HUES48 (cell line): ENCODE data around the gene HIPK2.

Experiments
- H3K27ac ChIP-seq: one replicate; pipeline ENCODE4 v1.7.0; 2013; ENCODE audit warnings: low read depth, low read length, inconsistent platforms
- H3K27me3 ChIP-seq: 2 replicates; pipeline ENCODE4 v1.6.1; 2013; ENCODE audit warnings: mild to moderate bottlenecking, low read length; ENCODE audit not compliant: control insufficient read depth, insufficient read depth
- H3K36me3 ChIP-seq: 2 replicates; pipeline ENCODE4 v1.6.1; 2013; ENCODE audit warnings: low read length; ENCODE audit not compliant: control insufficient read depth, insufficient read depth
- H3K4me1 ChIP-seq: 2 replicates; pipeline ENCODE4 v1.6.1; 2013; ENCODE audit warnings: mild to moderate bottlenecking, low read length; ENCODE audit not compliant: control insufficient read depth, insufficient read depth
- H3K4me3 ChIP-seq: 2 replicates; pipeline ENCODE4 v1.5.1; 2013; ENCODE audit warnings: mild to moderate bottlenecking, low read depth, low read length
- H3K9ac ChIP-seq: 2 replicates; pipeline ENCODE4 v1.6.1; 2013; ENCODE audit warnings: mild to moderate bottlenecking, low read depth, low read length, moderate library complexity
- H3K9me3 ChIP-seq: 2 replicates; pipeline ENCODE4 v1.6.1; 2013; ENCODE audit warnings: low read length; ENCODE audit not compliant: control insufficient read depth, insufficient read depth

HIPK2 gene

DNA sequence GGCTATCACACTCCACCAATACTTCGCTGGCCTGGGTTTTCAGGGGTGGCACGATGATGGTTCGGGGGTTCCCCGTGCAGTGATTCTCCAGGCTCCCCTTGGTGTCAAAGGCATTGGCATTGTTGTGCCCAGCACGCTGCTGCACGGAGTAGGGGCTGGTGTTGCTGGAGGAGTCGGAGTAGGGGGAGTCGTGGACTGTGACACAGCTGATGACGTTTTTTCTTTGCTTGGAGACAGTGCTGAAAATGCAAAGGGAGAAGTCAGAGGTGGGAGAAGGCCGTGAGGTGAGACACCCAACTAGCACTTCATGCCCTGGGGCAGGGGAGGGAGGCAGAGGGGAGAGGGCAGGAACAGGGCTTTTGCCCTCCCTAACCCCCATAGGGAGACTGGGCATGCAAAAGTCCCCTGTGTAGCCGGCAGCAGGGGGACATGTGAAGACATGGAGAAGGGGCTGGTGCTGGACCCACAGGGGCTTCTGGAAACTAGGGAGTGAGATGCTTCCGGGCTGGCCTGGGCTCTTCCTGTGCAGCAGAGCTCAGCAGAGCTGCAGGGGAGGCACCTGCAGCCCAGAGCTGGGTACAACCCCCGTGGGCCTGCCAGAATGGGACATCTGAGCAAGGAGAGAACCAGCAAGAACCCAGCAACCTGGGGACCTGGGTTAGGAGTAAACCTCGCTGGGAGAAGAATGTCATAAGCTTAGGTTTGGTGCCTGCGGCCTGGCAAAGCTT is 193.8 kb downstream of the HIPK2 start:
- Histone ChIP-seq H3K36me3 (peaks cover 8% of the 10 kb centered on the region; the same call in 1 of the 2 replicates), H3K4me3 (no peak overlapping the region), H3K27ac (no peak overlapping the region), H3K27me3 (no peaks in the 10 kb centered on the region), H3K9ac (no peak overlapping the region), H3K4me1 (no peaks in the 10 kb centered on the region), H3K9me3 (no peaks in the 10 kb centered on the region)

DNA sequence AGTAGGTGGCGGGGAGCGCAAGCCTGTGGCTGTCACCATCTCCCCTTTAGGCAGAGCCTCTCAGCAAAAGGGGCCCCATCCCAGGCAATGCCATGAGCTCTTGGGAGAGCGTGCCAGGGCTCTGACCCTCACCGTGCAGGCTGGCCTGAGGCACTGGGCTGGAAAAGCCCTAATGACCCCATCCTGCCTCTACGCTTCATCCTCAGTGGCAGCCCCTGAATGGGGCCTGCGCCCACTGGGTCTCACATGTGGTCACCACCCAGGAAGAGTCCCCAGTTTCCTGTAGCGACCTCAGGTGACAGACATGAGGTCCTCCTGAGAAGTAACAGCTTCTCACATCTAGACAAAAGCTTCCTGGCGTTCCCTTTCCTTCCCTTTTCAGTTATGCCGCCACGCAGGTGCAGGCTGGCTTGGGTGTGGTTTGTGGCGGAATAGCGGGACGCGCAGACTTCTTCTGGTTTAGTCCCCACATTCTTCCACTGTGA is 195.1 kb downstream of the HIPK2 start:
- no peaks in the 10 kb centered on the region for H3K27me3 ChIP-seq
- H3K9ac ChIP-seq, result no peak overlapping the region
- H3K4me1 ChIP-seq, result no peaks in the 10 kb centered on the region
- no peak overlapping the region for H3K27ac ChIP-seq
- peaks cover 8% of the 10 kb centered on the region; the same call in 1 of the 2 replicates for H3K36me3 ChIP-seq
- no peaks in the 10 kb centered on the region for H3K9me3 ChIP-seq
- no peak overlapping the region for H3K4me3 ChIP-seq

- Histone ChIP-seq H3K27me3 (no peaks in the 10 kb centered on the region), H3K9me3 (no peaks in the 10 kb centered on the region), H3K27ac (no peak overlapping the region), H3K4me3 (no peak overlapping the region), H3K36me3 (peaks cover 8% of the 10 kb centered on the region; the same call in 1 of the 2 replicates), H3K4me1 (no peaks in the 10 kb centered on the region), H3K9ac (no peak overlapping the region)
Measured at GRCh38 chr7:139582130-139582650, 195.6 kb downstream of the HIPK2 start.

- Histone ChIP-seq H3K36me3 (peaks cover 8% of the 10 kb centered on the region; the same call in 1 of the 2 replicates), H3K27ac (no peak overlapping the region), H3K4me1 (no peaks in the 10 kb centered on the region), H3K9ac (no peak overlapping the region), H3K27me3 (no peaks in the 10 kb centered on the region), H3K4me3 (no peak overlapping the region), H3K9me3 (no peaks in the 10 kb centered on the region)
Measured at GRCh38 chr7:139580435-139580834, 197.4 kb downstream of the HIPK2 start.

DNA sequence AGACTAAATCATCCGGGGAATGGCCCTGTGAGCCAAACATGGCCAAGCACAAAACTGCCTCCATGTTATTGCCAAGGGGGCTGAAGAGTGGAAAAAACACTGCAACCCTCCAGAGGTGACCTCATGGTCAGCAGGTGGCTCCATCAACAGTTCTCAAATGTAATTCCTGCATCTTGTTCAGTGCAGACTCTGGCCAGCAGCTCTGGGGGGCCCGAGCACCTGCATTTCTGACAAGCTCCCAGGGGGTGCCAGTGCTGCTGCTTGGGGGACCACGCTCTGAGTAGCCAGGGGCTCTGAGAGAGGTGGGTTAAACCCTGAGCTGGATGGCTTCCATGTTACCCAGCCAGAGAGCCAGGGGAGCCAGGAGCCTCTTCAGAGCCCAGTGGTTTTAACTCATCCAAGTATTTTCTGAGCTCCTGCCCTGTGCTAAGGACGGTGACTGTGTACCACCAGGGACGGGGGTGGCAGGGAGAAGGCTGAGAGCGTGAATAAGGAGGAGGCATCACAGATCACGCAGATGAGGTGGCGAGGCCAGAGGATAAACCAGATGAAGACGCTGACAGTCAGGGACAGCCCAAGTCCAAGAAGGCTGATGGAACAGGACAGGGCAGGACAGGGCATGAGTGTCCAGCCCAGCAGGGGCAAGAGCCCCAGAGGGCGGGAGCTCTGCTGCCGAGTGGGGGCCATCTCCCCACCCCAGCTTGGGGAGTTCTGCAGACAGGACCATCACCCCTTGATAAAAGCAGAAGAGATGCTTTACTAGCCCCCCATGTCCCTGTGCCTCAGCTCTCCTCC is 201.4 kb downstream of the HIPK2 start:
- H3K4me1 ChIP-seq, result no peaks in the 10 kb centered on the region
- no peak overlapping the region for H3K27ac ChIP-seq
- H3K27me3 ChIP-seq, result no peaks in the 10 kb centered on the region
- H3K4me3 ChIP-seq, result no peak overlapping the region
- no peak overlapping the region for H3K9ac ChIP-seq
- H3K36me3 ChIP-seq, result peaks cover 7% of the 10 kb centered on the region; the same call in 1 of the 2 replicates
- no peaks in the 10 kb centered on the region for H3K9me3 ChIP-seq

DNA sequence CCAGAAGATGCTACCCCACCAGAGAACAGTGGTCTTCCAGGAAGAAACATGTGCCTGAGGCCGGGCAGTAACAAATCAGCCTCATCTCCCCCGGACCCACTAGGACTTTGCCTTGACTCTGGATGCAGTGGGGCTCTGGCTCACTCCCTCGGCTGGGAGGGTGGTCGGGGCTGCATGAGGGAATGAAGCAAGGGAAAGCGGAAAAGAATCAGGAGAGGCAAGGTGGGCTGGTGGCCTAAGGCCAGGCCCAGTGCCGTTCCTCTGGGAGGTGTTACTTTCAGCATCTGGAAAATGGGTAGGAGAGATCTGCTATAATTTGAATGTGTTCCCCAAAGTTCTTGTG is 202.5 kb downstream of the HIPK2 start:
- no peak overlapping the region for H3K27ac ChIP-seq
- H3K9me3 ChIP-seq, result no peaks in the 10 kb centered on the region
- H3K36me3 ChIP-seq, result peaks cover 7% of the 10 kb centered on the region; the same call in 1 of the 2 replicates
- H3K4me3 ChIP-seq, result no peak overlapping the region
- H3K4me1 ChIP-seq, result no peaks in the 10 kb centered on the region
- H3K27me3 ChIP-seq, result no peaks in the 10 kb centered on the region
- H3K9ac ChIP-seq, result no peak overlapping the region

- H3K4me1 ChIP-seq, result no peaks in the 10 kb centered on the region
- H3K27me3 ChIP-seq, result no peaks in the 10 kb centered on the region
- peaks cover 7% of the 10 kb centered on the region; the same call in 1 of the 2 replicates for H3K36me3 ChIP-seq
- H3K9ac ChIP-seq, result no peak overlapping the region
- H3K27ac ChIP-seq, result no peak overlapping the region
- no peak overlapping the region for H3K4me3 ChIP-seq
- no peaks in the 10 kb centered on the region for H3K9me3 ChIP-seq
Measured at GRCh38 chr7:139574618-139575337, 203.0 kb downstream of the HIPK2 start.

DNA sequence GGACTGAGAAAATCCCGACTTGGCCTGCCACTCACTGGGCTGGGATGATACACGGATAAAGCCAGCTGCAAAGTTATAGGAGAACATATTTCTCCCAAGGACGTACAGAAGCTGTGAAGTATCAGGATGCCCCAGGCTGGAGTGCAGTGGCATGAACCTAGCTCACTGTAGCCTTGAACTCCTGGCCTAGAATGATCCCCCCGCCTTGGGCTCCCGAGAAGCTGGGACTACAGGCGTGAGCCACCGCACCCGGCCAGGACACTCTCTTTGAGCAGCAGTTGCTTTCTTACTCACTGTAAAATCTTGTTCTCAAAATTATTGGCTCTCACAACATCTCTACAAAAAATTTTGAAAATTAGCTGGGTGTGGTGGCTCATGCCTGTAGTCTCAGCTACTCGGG is 203.9 kb downstream of the HIPK2 start:
- no peaks in the 10 kb centered on the region for H3K9me3 ChIP-seq
- H3K36me3 ChIP-seq, result peaks cover 7% of the 10 kb centered on the region; the same call in 1 of the 2 replicates
- no peak overlapping the region for H3K27ac ChIP-seq
- no peaks in the 10 kb centered on the region for H3K27me3 ChIP-seq
- no peaks in the 10 kb centered on the region for H3K4me1 ChIP-seq
- no peak overlapping the region for H3K4me3 ChIP-seq
- no peak overlapping the region for H3K9ac ChIP-seq

- Histone ChIP-seq H3K9ac (no peak overlapping the region), H3K36me3 (peaks cover 7% of the 10 kb centered on the region; the same call in 1 of the 2 replicates), H3K27ac (no peak overlapping the region), H3K4me3 (no peak overlapping the region), H3K4me1 (no peaks in the 10 kb centered on the region), H3K27me3 (no peaks in the 10 kb centered on the region), H3K9me3 (no peaks in the 10 kb centered on the region)
Measured at GRCh38 chr7:139572704-139573385, 205.0 kb downstream of the HIPK2 start.

DNA sequence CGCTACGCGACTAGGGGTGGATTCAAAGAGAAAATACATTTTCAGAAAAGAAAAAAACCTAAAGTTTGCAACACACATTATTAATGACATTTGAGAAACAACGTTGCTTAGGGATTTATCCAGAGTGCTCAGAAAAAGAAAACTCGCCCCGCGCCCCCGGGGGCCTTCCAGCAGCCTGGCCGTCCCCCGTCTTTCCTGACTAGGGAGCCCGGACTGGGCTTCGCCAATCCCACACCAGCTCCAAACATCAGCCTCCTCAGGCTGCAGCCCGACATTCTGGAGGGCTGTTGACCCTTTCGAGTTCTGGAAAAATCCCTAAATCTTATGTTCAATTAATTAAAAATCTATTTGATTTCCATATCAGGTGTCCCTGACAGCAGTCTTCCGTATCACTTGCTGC is 205.7 kb downstream of the HIPK2 start:
- Histone ChIP-seq H3K27me3 (no peaks in the 10 kb centered on the region), H3K36me3 (peaks cover 7% of the 10 kb centered on the region; the same call in 1 of the 2 replicates), H3K27ac (no peak overlapping the region), H3K9ac (no peak overlapping the region), H3K4me1 (peaks cover under 1% of the 10 kb centered on the region; the same call in 1 of the 2 replicates), H3K9me3 (no peaks in the 10 kb centered on the region), H3K4me3 (no peak overlapping the region)
